Endodermal cell (in vitro differentiated cells): Measurements from ENCODE around the gene ARHGAP35. TPM values are rescaled to one million over a fixed set of nuclear protein-coding genes. Genes with fewer than 3 reads are reported as not detected.

Source experiments
- DNase-seq: peaks from one replicate; pipeline ENCODE4 v3.0.0-alpha.2; 2017
- H3K27ac ChIP-seq: 2 replicates; pipeline ENCODE4 v1.5.1; 2013; ENCODE audit warnings: mild to moderate bottlenecking, low read depth, low read length, moderate library complexity
- H3K27me3 ChIP-seq: 2 replicates; pipeline ENCODE4 v1.6.1; 2013; ENCODE audit warnings: mild to moderate bottlenecking, low read length, moderate library complexity; ENCODE audit not compliant: insufficient read depth, control insufficient read depth, poor library complexity, severe bottlenecking
- H3K36me3 ChIP-seq: 2 replicates; pipeline ENCODE4 v1.7.0; 2013; ENCODE audit warnings: mild to moderate bottlenecking, low read length, moderate library complexity; ENCODE audit not compliant: control insufficient read depth, insufficient read depth
- H3K4me1 ChIP-seq: one replicate; pipeline ENCODE4 v1.7.0; 2013; ENCODE audit warnings: low read length; ENCODE audit not compliant: control insufficient read depth, insufficient read depth
- H3K4me3 ChIP-seq: 2 replicates; pipeline ENCODE4 v1.5.1; 2013; ENCODE audit warnings: mild to moderate bottlenecking, low read length, moderate library complexity
- H3K9ac ChIP-seq: 2 replicates; pipeline ENCODE4 v1.6.1; 2013; ENCODE audit warnings: mild to moderate bottlenecking, low read length, moderate library complexity; ENCODE audit not compliant: poor library complexity, severe bottlenecking; ENCODE audit errors: extremely low read depth
- H3K9me3 ChIP-seq: 2 replicates; pipeline ENCODE4 v1.6.1; 2013; ENCODE audit warnings: mild to moderate bottlenecking, low read length, moderate library complexity; ENCODE audit not compliant: control insufficient read depth
- H3K27ac Mint-ChIP-seq: 2 replicates; pipeline ENCODE4 v1.8.0; 2020; ENCODE audit warnings: mixed read lengths
- H3K27me3 Mint-ChIP-seq: 2 replicates; pipeline ENCODE4 v1.8.0; 2021; ENCODE audit warnings: mild to moderate bottlenecking, mixed read lengths; ENCODE audit not compliant: insufficient read depth
- H3K36me3 Mint-ChIP-seq: 2 replicates; pipeline ENCODE4 v1.8.0; 2020; ENCODE audit warnings: low read depth, mixed read lengths
- H3K4me1 Mint-ChIP-seq: 2 replicates; pipeline ENCODE4 v1.8.0; 2020; ENCODE audit warnings: mixed read lengths
- H3K4me3 Mint-ChIP-seq: 2 replicates; pipeline ENCODE4 v1.8.0; 2020; ENCODE audit warnings: mild to moderate bottlenecking, moderate library complexity, mixed read lengths
- H3K9me3 Mint-ChIP-seq: 2 replicates; pipeline ENCODE4 v1.8.0; 2020; ENCODE audit warnings: mild to moderate bottlenecking, mixed read lengths
- whole genome bisulfite sequencing, 2 experiments: methylation state at CpG; one replicate each; pipeline versions ENCODE4 v1.1.5 to v1.1.7; 2013; ENCODE audit warnings: missing lambda C conversion rate in 2 of 2, mixed read lengths in 1 of 2; ENCODE audit not compliant: insufficient coverage in 1 of 2, insufficient read length in 1 of 2; 5-methylcytosine and 5-hydroxymethylcytosine counted together
- total RNA-seq, 2 donors: library from RNA; stranded (reverse); fragmentation: NEBNext Ultra II Directional in 1 of 2; extraction: Animal tissue kit (Norgen Biotek cat#: 25700) in 1 of 2; gene quantifications; 2 replicates in 1 of 2; 3 replicates in 1 of 2; pipeline ENCODE4 v1.2.1, GENCODE V29; 2021
- TF ChIP-seq, protein P1 (sequence below): fragments of 200-600 bp; sonication (generic); conservative IDR thresholded peaks from 2 replicates; pipeline ENCODE4 v1.5.0; 2021; ENCODE audit warnings: antibody characterized with exemption, mild to moderate bottlenecking

ARHGAP35 gene
- total RNA-seq, 2 donors from 2014 or later = 41.4 to 41.6 TPM

GRCh38 chr19:46886546-46887239, 25.9 kb downstream of the ARHGAP35 start:
- no peak for DNase-seq
- no peak overlapping the region for H3K9ac ChIP-seq
- H3K9me3 ChIP-seq = no peaks in the 10 kb centered on the region
- Mint-ChIP-seq H3K4me1 (no peaks in the 10 kb centered on the region), H3K9me3 (peaks cover 5% of the 10 kb centered on the region), H3K36me3 (peaks cover 5% of the 10 kb centered on the region), H3K27ac (no peak overlapping the region), H3K27me3 (no peaks in the 10 kb centered on the region), H3K4me3 (no peak overlapping the region)
- no peak overlapping the region for H3K27ac ChIP-seq
- H3K27me3 ChIP-seq = no peaks in the 10 kb centered on the region
- no peak overlapping the region for H3K4me3 ChIP-seq
- H3K36me3 ChIP-seq = no peaks in the 10 kb centered on the region
- 83 to 100% methylated on average over 3 to 5 of the region's 5 CpGs for whole genome bisulfite sequencing, 2 experiments
- H3K4me1 ChIP-seq = no peaks in the 10 kb centered on the region
- TF ChIP-seq, protein P1, sequence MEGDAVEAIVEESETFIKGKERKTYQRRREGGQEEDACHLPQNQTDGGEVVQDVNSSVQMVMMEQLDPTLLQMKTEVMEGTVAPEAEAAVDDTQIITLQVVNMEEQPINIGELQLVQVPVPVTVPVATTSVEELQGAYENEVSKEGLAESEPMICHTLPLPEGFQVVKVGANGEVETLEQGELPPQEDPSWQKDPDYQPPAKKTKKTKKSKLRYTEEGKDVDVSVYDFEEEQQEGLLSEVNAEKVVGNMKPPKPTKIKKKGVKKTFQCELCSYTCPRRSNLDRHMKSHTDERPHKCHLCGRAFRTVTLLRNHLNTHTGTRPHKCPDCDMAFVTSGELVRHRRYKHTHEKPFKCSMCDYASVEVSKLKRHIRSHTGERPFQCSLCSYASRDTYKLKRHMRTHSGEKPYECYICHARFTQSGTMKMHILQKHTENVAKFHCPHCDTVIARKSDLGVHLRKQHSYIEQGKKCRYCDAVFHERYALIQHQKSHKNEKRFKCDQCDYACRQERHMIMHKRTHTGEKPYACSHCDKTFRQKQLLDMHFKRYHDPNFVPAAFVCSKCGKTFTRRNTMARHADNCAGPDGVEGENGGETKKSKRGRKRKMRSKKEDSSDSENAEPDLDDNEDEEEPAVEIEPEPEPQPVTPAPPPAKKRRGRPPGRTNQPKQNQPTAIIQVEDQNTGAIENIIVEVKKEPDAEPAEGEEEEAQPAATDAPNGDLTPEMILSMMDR = no peak

- H3K4me1 Mint-ChIP-seq = no peaks in the 10 kb centered on the region
These were observed 26.5 kb downstream of the ARHGAP35 start for GRCh38 chr19:46887240-46887782.

DNA sequence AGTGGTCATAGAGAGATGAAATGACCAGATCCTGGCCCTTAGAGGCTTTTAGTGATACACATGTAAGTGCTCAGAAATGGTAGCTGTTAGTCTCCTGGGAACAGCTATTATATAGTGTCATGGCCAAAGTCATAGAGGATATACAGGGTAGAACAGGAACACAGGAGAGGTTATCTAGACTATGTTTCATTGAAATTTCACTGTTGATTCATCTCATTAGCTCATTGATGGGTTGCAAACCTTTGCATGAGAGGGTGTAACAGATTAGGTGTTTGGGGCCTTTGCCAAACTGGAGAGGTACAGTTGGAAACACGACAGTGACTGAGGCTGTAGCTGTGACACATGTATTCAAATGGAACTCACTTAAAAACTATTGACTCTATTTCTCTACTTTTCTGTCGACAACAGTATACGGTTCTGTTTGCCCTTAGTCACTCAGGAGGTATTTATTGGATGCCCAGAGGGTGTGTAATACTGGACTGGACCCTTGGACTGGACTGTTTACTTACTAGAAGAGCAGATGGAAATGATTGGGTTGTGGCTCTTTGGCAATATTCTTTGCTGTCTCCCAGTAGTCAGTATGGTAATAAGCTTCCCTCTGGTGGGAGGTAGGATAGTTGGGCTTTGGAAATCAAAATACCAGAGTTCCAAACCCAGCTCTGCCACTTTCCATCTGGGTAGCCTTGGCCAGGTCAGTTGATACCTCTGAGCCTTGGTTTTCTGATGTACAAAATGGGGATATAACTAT, 29.8 kb downstream of the ARHGAP35 start:
- no peak overlapping the region for H3K27ac ChIP-seq
- H3K9me3 ChIP-seq = no peaks in the 10 kb centered on the region
- Mint-ChIP-seq H3K27me3 (no peaks in the 10 kb centered on the region), H3K9me3 (peaks cover 5% of the 10 kb centered on the region), H3K27ac (no peak overlapping the region), H3K36me3 (peaks cover 9% of the 10 kb centered on the region), H3K4me3 (no peak overlapping the region), H3K4me1 (no peaks in the 10 kb centered on the region)
- H3K4me3 ChIP-seq = no peak overlapping the region
- DNase-seq = no peak
- no peak overlapping the region for H3K9ac ChIP-seq
- no peaks in the 10 kb centered on the region for H3K27me3 ChIP-seq
- no peaks in the 10 kb centered on the region for H3K36me3 ChIP-seq
- TF ChIP-seq, protein P1 = no peak
- no peaks in the 10 kb centered on the region for H3K4me1 ChIP-seq
- 94 to 100% methylated on average over 1 to 3 of the region's 3 CpGs for WGBS, 2 experiments

More at GRCh38 chr19:46887240-46887782, 26.5 kb downstream of the ARHGAP35 start:
- H3K9me3 Mint-ChIP-seq = peaks cover 5% of the 10 kb centered on the region
- H3K36me3 Mint-ChIP-seq = peaks cover 5% of the 10 kb centered on the region
- Histone ChIP-seq H3K27me3 (no peaks in the 10 kb centered on the region), H3K27ac (no peak overlapping the region), H3K9me3 (no peaks in the 10 kb centered on the region), H3K36me3 (no peaks in the 10 kb centered on the region), H3K9ac (no peak overlapping the region), H3K4me1 (no peaks in the 10 kb centered on the region), H3K4me3 (no peak overlapping the region)
- TF ChIP-seq, protein P1 = no peak
- WGBS, 2 experiments = 95% methylated on average over 3 to 5 of the region's 5 CpGs
- DNase-seq = no peak
- no peak overlapping the region for H3K4me3 Mint-ChIP-seq
- no peak overlapping the region for H3K27ac Mint-ChIP-seq
- no peaks in the 10 kb centered on the region for H3K27me3 Mint-ChIP-seq
